Measurements from ENCODE around the gene ADAM22.
"Not testable (repeated sequence)": the region's sequence is repeated elsewhere in the genome, so short reads cannot be mapped to it uniquely, and the experiment has no call there.

ADAM22 gene

DNA sequence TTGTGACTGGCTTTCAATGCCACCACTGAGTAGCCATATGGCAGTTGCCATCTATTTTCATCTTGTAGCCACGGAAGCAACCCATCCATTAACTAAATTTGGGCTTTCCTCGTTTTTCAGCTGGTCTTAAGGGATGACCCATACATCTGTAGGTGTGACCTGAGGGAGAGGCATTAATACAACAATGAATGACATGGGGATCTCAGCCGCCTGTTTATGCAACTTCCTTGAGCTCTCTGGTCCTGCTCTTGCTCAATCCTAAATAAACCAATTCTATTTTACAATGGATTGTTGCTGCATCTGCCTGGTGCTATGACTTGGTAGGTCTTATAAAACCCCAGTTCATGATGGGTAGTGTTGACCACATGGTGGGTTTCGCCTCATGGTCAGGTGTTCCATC is 21.9 kb upstream of the ADAM22 start:
- Histone ChIP-seq H3K4me1 (no peaks in the 10 kb centered on the region), H3K9me3 (no peaks in the 10 kb centered on the region), H3K4me3 (ENCODE audit: low read depth, low read length) (no peak overlapping the region), H3K36me3 (no peaks in the 10 kb centered on the region), H3K27me3 (no peaks in the 10 kb centered on the region)
- TF ChIP-seq, protein P1, sequence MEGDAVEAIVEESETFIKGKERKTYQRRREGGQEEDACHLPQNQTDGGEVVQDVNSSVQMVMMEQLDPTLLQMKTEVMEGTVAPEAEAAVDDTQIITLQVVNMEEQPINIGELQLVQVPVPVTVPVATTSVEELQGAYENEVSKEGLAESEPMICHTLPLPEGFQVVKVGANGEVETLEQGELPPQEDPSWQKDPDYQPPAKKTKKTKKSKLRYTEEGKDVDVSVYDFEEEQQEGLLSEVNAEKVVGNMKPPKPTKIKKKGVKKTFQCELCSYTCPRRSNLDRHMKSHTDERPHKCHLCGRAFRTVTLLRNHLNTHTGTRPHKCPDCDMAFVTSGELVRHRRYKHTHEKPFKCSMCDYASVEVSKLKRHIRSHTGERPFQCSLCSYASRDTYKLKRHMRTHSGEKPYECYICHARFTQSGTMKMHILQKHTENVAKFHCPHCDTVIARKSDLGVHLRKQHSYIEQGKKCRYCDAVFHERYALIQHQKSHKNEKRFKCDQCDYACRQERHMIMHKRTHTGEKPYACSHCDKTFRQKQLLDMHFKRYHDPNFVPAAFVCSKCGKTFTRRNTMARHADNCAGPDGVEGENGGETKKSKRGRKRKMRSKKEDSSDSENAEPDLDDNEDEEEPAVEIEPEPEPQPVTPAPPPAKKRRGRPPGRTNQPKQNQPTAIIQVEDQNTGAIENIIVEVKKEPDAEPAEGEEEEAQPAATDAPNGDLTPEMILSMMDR (IDR thresholded peaks at IDR 0.05; ENCODE audit: low read depth, low read length): no peak
- DNase-seq: no peak

DNA sequence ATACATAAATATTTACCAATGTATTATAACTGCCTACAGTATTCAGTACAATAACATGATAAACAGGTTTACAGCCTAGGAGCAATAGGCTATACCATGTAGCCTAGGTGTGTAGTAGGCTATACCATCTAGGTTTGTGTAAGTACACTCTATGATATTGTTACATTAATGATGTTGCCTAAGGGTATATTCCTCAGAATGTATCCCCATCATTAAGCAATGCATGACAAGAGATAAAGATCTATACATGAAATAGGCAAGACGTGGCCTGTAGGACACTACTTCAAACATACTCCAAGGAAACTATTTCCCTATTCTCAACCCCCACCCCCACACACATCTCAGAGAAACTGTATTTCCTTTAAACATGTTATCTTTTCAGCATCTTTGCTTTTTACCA is 15.3 kb upstream of the ADAM22 start:
- TF ChIP-seq, protein P1 (IDR thresholded peaks at IDR 0.05; ENCODE audit: low read depth, low read length): no peak

DNA sequence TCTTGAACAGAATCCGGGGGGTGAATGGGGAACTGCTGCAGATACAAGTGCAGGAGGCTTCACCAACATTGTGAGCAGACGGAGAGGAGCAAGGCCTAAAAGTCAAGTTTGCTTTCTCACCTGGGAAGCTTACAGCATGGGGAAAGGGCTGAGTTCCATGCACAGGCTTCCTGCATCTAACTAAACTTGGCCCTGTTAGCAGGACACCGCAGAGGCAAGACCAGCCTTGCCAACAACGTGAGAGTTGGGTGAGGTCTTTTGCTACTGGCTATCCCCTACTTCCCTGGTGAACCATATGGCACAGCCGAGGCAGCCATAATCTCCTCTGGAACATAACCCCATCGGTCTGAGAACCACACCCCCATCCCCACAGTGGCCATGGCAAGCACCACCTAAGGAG is 14.2 kb upstream of the ADAM22 start:
- TF ChIP-seq, protein P1 (IDR thresholded peaks at IDR 0.05; ENCODE audit: low read depth, low read length): no peak

More for the DNA sequence above, 15.3 kb upstream of the ADAM22 start:
- Histone ChIP-seq H3K4me1 (no peaks in the 10 kb centered on the region), H3K9me3 (no peaks in the 10 kb centered on the region), H3K27me3 (no peaks in the 10 kb centered on the region), H3K4me3 (ENCODE audit: low read depth, low read length) (no peak overlapping the region), H3K36me3 (no peaks in the 10 kb centered on the region)
- DNase-seq: no peak

DNA sequence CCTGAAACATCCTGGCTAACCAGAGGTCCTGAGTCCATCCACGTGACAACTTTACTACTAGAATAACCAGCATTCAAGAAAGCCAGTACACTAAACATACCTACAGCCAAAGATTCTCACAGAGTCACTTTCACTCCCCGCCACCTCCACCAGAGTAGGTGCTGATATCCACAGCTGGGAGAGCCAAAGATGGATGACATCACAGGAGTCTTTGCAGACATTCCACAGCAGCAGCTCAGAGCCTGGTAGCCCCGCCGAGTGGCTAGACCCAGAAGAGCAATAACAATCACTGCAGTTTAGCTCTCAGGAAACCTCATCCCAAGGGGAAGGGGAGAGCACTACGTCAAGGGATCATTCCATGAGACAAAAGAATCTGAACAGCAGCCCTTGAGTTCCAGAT is 13.5 kb upstream of the ADAM22 start:
- H3K9me3 ChIP-seq: no peaks in the 10 kb centered on the region
- H3K4me1 ChIP-seq: no peaks in the 10 kb centered on the region
- H3K36me3 ChIP-seq: no peaks in the 10 kb centered on the region
- TF ChIP-seq, protein P1 (IDR thresholded peaks at IDR 0.05; ENCODE audit: low read depth, low read length): no peak
- DNase-seq: no peak
- no peaks in the 10 kb centered on the region for H3K27me3 ChIP-seq
- H3K4me3 ChIP-seq (ENCODE audit: low read depth, low read length): no peak overlapping the region

More for the DNA sequence above, 14.2 kb upstream of the ADAM22 start:
- Histone ChIP-seq H3K9me3 (no peaks in the 10 kb centered on the region), H3K4me1 (no peaks in the 10 kb centered on the region), H3K4me3 (ENCODE audit: low read depth, low read length) (no peak overlapping the region), H3K27me3 (no peaks in the 10 kb centered on the region), H3K36me3 (no peaks in the 10 kb centered on the region)
- no peak for DNase-seq

DNA sequence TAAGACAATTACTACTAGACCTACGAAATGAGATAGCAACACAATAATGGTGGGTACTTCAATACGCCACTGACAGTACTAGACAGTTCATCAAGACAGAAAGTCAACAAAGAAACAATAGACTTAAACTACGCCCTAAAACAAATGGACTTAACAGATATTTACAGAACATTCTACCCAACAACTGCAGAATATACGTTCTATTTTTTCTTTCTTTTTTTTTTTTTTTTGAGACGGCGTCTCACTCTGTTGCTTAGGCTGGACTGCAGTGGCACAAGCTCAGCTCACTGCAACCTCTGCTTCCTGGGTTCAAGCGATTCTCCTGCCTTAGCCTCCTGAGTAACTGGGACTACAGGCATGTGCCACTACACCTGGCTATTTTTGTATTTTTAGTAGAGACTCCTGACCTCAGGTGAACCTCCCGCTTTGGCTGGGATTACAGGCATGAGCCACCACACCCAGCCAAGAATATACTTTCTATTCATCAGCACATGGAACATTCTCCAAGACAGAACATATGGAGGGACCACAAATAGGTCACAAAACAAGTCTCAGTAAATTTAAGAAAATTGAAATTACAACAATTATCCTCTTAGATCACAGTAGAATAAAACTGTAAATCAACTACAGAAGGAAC is 11.2 kb upstream of the ADAM22 start:
- not testable (repeated sequence) for DNase-seq; H3K4me3 ChIP-seq (ENCODE audit: low read depth, low read length); H3K4me1 ChIP-seq; H3K27me3 ChIP-seq; H3K36me3 ChIP-seq; H3K9me3 ChIP-seq

DNA sequence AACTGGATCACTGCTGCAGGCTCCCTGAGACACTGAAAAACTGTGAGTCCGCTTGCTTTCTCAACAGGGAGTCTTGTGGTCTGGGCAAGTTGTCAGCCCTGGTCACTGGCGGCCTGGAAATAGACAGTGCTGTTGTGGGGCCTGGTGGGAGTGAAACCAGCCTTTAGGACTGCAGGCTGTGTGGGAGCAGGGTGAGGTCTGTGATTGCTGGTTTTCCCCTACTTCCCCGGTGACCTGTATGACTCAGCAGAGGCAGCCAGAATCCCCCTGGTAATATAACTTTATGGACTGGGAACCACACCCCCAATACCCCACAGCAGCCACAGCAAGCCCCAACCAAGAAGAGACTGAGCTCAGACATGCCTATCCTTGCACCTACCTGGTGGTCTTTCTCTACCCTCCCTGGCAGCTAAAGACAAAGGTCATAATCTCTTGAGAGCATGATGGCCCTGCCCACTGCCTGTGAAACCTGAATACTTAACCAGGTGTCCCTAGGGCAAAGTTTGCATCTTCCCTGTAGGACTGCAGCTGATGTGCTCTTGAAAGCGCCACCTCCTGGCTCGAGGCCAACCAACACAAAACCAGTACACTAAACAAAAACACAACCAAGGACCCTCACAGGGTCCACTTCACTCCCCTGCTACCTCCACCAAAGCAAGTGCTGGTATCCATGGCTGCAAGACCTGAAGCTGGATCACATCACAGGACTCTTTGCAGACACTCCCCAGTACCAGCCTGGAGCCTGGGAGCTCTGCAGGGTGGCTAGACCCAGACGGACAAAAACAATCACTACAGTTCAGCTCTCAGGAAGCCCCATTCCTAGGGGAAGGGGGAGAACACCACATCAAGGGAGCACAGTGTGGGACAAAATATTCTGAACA is 7.2 kb upstream of the ADAM22 start:
- no peaks in the 10 kb centered on the region for H3K9me3 ChIP-seq
- H3K4me3 ChIP-seq (ENCODE audit: low read depth, low read length): no peak overlapping the region
- no peak for DNase-seq
- TF ChIP-seq, protein P1 (IDR thresholded peaks at IDR 0.05; ENCODE audit: low read depth, low read length): no peak
- no peaks in the 10 kb centered on the region for H3K36me3 ChIP-seq
- no peaks in the 10 kb centered on the region for H3K27me3 ChIP-seq
- H3K4me1 ChIP-seq: no peaks in the 10 kb centered on the region

All from BE2C (cell line).